ENCODE measurements around the gene PIP4K2C. TPM values are rescaled to one million over a fixed set of nuclear protein-coding genes. Genes with fewer than 3 reads are reported as not detected.

The PIP4K2C gene
- total and polyA plus RNA-seq, 3 donors from 2014 or later: 47.6 to 78.0 (median 54.6) TPM

GRCh38 chr12:57621497-57622292, 30.7 kb downstream of the PIP4K2C start:
- no peaks in the 10 kb centered on the region for H3K27me3 ChIP-seq
- peaks cover 18% of the 10 kb centered on the region for H3K4me1 ChIP-seq
- intact Hi-C loops (cut with DNase I; ENCODE audit: low total_unique reads): loop anchor here (5.0 kb wide), 1 partner anchor 39 kb away; no protein-coding TSS in a partner anchor
- DNase-seq: peak; percentile 73
- no peaks in the 10 kb centered on the region for H3K9me3 ChIP-seq
- TF ChIP-seq POLR2A (IDR thresholded peaks at IDR 0.05) (no peak), CTCF (IDR thresholded peaks at IDR 0.05) (peak; percentile 79 to 93 (median 83))
- H3K27ac ChIP-seq: no peak overlapping the region
- WGBS, 2 donors: 3 to 5% methylated on average over 32 to 48 of the region's 49 CpGs
- H3K36me3 ChIP-seq (ENCODE audit: low read depth, missing control alignments): no peaks in the 10 kb centered on the region
- H3K4me3 ChIP-seq: peak overlapping the region in 1 of 2 donors; percentile 42

- Histone ChIP-seq H3K27me3 (no peaks in the 10 kb centered on the region), H3K9me3 (no peaks in the 10 kb centered on the region), H3K36me3 (ENCODE audit: low read depth, missing control alignments) (no peaks in the 10 kb centered on the region), H3K27ac (no peak overlapping the region), H3K4me3 (no peak overlapping the region), H3K4me1 (peaks cover 23% of the 10 kb centered on the region)
- intact Hi-C loops (cut with DNase I; ENCODE audit: low total_unique reads): loop anchor here (5.0 kb wide), 1 partner anchor 40 kb away; no protein-coding TSS in a partner anchor
- no peak for TF ChIP-seq CTCF (IDR thresholded peaks at IDR 0.05)
- DNase-seq: no peak
- 79 to 86% methylated on average over 9 of the region's 9 CpGs for WGBS, 2 donors
Observed at GRCh38 chr12:57622293-57623245, 31.6 kb downstream of the PIP4K2C start.

- WGBS, 2 donors: 83 to 92% methylated on average over 2 of the region's 2 CpGs
- Histone ChIP-seq H3K27me3 (no peaks in the 10 kb centered on the region), H3K9me3 (no peaks in the 10 kb centered on the region), H3K4me3 (no peak overlapping the region), H3K4me1 (peaks cover 27% of the 10 kb centered on the region), H3K36me3 (ENCODE audit: low read depth, missing control alignments) (no peaks in the 10 kb centered on the region), H3K27ac (no peak overlapping the region)
- intact Hi-C loops (cut with DNase I; ENCODE audit: low total_unique reads): loop anchor here (5.0 kb wide), 1 partner anchor 41 kb away; no protein-coding TSS in a partner anchor
- no peak for DNase-seq
- TF ChIP-seq POLR2A (IDR thresholded peaks at IDR 0.05) (no peak), CTCF (IDR thresholded peaks at IDR 0.05) (no peak)
Observed at GRCh38 chr12:57623385-57623784, 32.4 kb downstream of the PIP4K2C start.

- 80 to 85% methylated on average over 5 of the region's 5 CpGs for WGBS, 2 donors
Observed at GRCh38 chr12:57623811-57624390, 32.9 kb downstream of the PIP4K2C start.

More at GRCh38 chr12:57623811-57624390, 32.9 kb downstream of the PIP4K2C start:
- no peak for DNase-seq
- Histone ChIP-seq H3K36me3 (ENCODE audit: low read depth, missing control alignments) (no peaks in the 10 kb centered on the region), H3K4me3 (no peak overlapping the region), H3K4me1 (peaks cover 27% of the 10 kb centered on the region), H3K27ac (no peak overlapping the region), H3K27me3 (no peaks in the 10 kb centered on the region), H3K9me3 (no peaks in the 10 kb centered on the region)
- intact Hi-C loops (cut with DNase I; ENCODE audit: low total_unique reads): loop anchor here (5.0 kb wide), 1 partner anchor 42 kb away; no protein-coding TSS in a partner anchor
- no peak for TF ChIP-seq CTCF (IDR thresholded peaks at IDR 0.05)
- TF ChIP-seq POLR2A (IDR thresholded peaks at IDR 0.05): no peak
